ENCODE results near the gene FBXW12.

FBXW12 gene

DNA sequence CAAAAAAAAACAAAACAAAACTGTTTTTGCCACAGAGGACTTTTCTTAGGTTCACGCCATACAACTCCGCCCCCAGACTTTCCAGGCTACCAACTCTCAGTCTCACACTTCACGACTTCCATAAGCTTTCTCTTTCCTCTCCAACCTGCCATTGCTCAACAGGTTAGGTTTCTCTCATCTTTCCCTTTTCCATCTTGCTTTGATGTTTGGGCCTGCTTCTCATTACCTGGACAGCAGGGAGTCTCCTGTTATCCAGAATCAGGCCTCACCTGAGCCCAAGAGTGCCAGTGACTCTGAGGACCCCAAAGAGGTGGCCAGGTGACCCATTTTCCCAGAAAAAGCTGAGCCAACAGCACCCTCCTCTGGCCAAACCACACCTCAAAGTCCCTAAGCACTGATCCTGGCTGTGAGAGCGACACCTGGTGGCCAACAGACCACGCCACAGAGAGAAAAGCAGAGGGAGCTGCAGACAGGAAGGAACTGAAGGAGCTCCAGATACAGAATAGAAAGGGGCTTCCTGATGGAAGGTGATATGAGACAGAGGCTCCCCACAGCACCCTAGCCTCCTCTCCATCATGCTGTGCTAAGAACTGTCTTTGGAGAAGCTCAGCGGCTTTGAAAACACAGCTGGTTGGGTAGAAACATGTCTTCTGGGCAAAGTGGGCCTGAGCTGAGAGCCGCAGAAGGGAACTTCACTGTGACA is 63.9 kb downstream of the FBXW12 start (continued):
- no peak for TF ChIP-seq ZNF645 (tag by site-specific recombination; IDR thresholded peaks at IDR 0.05)
- TF ChIP-seq BCL11A (tag by site-specific recombination; IDR thresholded peaks at IDR 0.05; ENCODE audit: low read depth) = no peak
- TF ChIP-seq ZNF2 (tag by site-specific recombination; IDR thresholded peaks at IDR 0.05) = peak; percentile 99
- TF ChIP-seq, protein P1, sequence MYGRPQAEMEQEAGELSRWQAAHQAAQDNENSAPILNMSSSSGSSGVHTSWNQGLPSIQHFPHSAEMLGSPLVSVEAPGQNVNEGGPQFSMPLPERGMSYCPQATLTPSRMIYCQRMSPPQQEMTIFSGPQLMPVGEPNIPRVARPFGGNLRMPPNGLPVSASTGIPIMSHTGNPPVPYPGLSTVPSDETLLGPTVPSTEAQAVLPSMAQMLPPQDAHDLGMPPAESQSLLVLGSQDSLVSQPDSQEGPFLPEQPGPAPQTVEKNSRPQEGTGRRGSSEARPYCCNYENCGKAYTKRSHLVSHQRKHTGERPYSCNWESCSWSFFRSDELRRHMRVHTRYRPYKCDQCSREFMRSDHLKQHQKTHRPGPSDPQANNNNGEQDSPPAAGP (tag by site-specific recombination; IDR thresholded peaks at IDR 0.05) = no peak
- TF ChIP-seq ZNF549 (tag by site-specific recombination; IDR thresholded peaks at IDR 0.05) = no peak
- no peak for TF ChIP-seq ZNF19 (tag by site-specific recombination; IDR thresholded peaks at IDR 0.05; ENCODE audit: low read depth)
- TF ChIP-seq MEIS1 (CRISPR knock-in tag; IDR thresholded peaks at IDR 0.05; ENCODE audit: borderline replicate concordance) = no peak
- peak; percentile 98 for TF ChIP-seq ZNF654 (tag by site-specific recombination; IDR thresholded peaks at IDR 0.05; ENCODE audit: low read depth)
- TF ChIP-seq ZSCAN30 (tag by site-specific recombination; IDR thresholded peaks at IDR 0.05) = peak; percentile 63; the same call in 1 of the 2 replicates
- TF ChIP-seq ZNF133 (tag by site-specific recombination; IDR thresholded peaks at IDR 0.05) = no peak
- no peak for TF ChIP-seq ZFHX2 (tag by site-specific recombination; conservative IDR thresholded peaks at IDR 0.05)
- TF ChIP-seq ZNF660 (tag by site-specific recombination; IDR thresholded peaks at IDR 0.05) = peak; percentile 75; the same call in 1 of the 2 replicates
- TF ChIP-seq PRDM1 (tag by site-specific recombination; IDR thresholded peaks at IDR 0.05) = peak; percentile 91
- TF ChIP-seq ZNF248 (tag by site-specific recombination; IDR thresholded peaks at IDR 0.05) = no peak
- TF ChIP-seq, protein P2, sequence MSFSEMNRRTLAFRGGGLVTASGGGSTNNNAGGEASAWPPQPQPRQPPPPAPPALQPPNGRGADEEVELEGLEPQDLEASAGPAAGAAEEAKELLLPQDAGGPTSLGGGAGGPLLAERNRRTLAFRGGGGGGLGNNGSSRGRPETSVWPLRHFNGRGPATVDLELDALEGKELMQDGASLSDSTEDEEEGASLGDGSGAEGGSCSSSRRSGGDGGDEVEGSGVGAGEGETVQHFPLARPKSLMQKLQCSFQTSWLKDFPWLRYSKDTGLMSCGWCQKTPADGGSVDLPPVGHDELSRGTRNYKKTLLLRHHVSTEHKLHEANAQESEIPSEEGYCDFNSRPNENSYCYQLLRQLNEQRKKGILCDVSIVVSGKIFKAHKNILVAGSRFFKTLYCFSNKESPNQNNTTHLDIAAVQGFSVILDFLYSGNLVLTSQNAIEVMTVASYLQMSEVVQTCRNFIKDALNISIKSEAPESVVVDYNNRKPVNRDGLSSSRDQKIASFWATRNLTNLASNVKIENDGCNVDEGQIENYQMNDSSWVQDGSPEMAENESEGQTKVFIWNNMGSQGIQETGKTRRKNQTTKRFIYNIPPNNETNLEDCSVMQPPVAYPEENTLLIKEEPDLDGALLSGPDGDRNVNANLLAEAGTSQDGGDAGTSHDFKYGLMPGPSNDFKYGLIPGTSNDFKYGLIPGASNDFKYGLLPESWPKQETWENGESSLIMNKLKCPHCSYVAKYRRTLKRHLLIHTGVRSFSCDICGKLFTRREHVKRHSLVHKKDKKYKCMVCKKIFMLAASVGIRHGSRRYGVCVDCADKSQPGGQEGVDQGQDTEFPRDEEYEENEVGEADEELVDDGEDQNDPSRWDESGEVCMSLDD (tag by site-specific recombination; IDR thresholded peaks at IDR 0.05) = no peak
- TF ChIP-seq ZSCAN23 (tag by site-specific recombination; IDR thresholded peaks at IDR 0.05) = no peak
- no peak for TF ChIP-seq ZBTB7A (tag by site-specific recombination; IDR thresholded peaks at IDR 0.05; ENCODE audit: low read depth)
- TF ChIP-seq ZNF501 (tag by site-specific recombination; IDR thresholded peaks at IDR 0.05) = no peak
- no peak for TF ChIP-seq ZNF548 (tag by site-specific recombination; IDR thresholded peaks at IDR 0.05)
- TF ChIP-seq, protein P3, sequence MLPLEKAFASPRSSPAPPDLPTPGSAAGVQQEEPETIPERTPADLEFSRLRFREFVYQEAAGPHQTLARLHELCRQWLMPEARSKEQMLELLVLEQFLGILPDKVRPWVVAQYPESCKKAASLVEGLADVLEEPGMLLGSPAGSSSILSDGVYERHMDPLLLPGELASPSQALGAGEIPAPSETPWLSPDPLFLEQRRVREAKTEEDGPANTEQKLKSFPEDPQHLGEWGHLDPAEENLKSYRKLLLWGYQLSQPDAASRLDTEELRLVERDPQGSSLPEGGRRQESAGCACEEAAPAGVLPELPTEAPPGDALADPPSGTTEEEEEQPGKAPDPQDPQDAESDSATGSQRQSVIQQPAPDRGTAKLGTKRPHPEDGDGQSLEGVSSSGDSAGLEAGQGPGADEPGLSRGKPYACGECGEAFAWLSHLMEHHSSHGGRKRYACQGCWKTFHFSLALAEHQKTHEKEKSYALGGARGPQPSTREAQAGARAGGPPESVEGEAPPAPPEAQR (tag by site-specific recombination; IDR thresholded peaks at IDR 0.05) = no peak
- no peak for TF ChIP-seq ZNF670 (tag by site-specific recombination; IDR thresholded peaks at IDR 0.05; ENCODE audit: low read depth)
- TF ChIP-seq ZNF37A (tag by site-specific recombination; IDR thresholded peaks at IDR 0.05) = no peak
- TF ChIP-seq ZNF416 (tag by site-specific recombination; IDR thresholded peaks at IDR 0.05) = no peak
- TF ChIP-seq AEBP2 (tag by site-specific recombination; IDR thresholded peaks at IDR 0.05; ENCODE audit: borderline replicate concordance) = no peak
- no peak for TF ChIP-seq ZNF350 (tag by site-specific recombination; IDR thresholded peaks at IDR 0.05)
- TF ChIP-seq ZFP41 (tag by site-specific recombination; IDR thresholded peaks at IDR 0.05; ENCODE audit: borderline replicate concordance) = no peak
- TF ChIP-seq BCL6B (tag by site-specific recombination; IDR thresholded peaks at IDR 0.05) = no peak
